Panc1 (cell line): ENCODE measurements around the gene RIPOR2. TPM values are rescaled to one million over a fixed set of nuclear protein-coding genes. Genes with fewer than 3 reads are reported as not detected.
"Not testable (repeated sequence)": the region's sequence is repeated elsewhere in the genome, so short reads cannot be mapped to it uniquely, and the experiment has no call there.

Source experiments
- ATAC-seq: fragments of 200-7000 bp; cut with Tn5 transposase; 2 replicates; pipeline ENCODE4 v1.9.1; 2020; ENCODE audit warnings: mild to moderate bottlenecking, moderate library complexity
- BruUV-seq: library from RNA; stranded (reverse); fragments of 400-500 nt; replicated peaks from 2 replicates; lab custom pipeline; 2021; lab: Mats Ljungman, UMichigan
- CTCF ChIA-PET: fragments of 300-600 bp; sonication (Branson Sonifier 250); formaldehyde crosslinking; loops from one replicate; lab custom pipeline; 2022; ENCODE audit warnings: antibody characterized with exemption; lab: Charles Lee
- POLR2A ChIA-PET: fragments of 300-600 bp; sonication (Branson Sonifier 250); formaldehyde crosslinking; loops from one replicate; lab custom pipeline; 2022; ENCODE audit warnings: antibody characterized with exemption; lab: Charles Lee
- DNase-seq: peaks from one replicate; pipeline ENCODE4 v3.0.0-alpha.2; 2010; ENCODE audit warnings: low read depth, low spot score
- H3K27ac ChIP-seq: 2 replicates; pipeline ENCODE4 v1.5.1; 2011; ENCODE audit warnings: mild to moderate bottlenecking, low read length, inconsistent platforms
- H3K27me3 ChIP-seq: fragments of 200-500 bp; sonication (Bioruptor generic); 2 replicates; pipeline ENCODE4 v1.6.0; 2014; ENCODE audit warnings: low read length, inconsistent platforms; ENCODE audit not compliant: control insufficient read depth, insufficient read depth
- H3K36me3 ChIP-seq: fragments of 200-500 bp; sonication (Bioruptor generic); 2 replicates; pipeline ENCODE4 v1.5.1; 2014; ENCODE audit warnings: inconsistent platforms, mild to moderate bottlenecking, low read length, moderate library complexity; ENCODE audit not compliant: control insufficient read depth, insufficient read depth
- H3K4me1 ChIP-seq: 2 replicates; pipeline ENCODE4 v1.5.1; 2011; ENCODE audit warnings: inconsistent platforms, mild to moderate bottlenecking, low read length, moderate library complexity; ENCODE audit not compliant: control insufficient read depth, insufficient read depth
- H3K4me3 ChIP-seq, 2 experiments: 2 replicates each; pipeline ENCODE4 v1.5.1; 2011 to 2012; ENCODE audit warnings: low read depth in 2 of 2, low read length in 2 of 2, mild to moderate bottlenecking in 2 of 2, inconsistent platforms in 1 of 2, moderate library complexity in 1 of 2
- H3K9me3 ChIP-seq: fragments of 200-500 bp; sonication (Bioruptor generic); 2 replicates; pipeline ENCODE4 v1.5.1; 2014; ENCODE audit warnings: low read depth, mild to moderate bottlenecking, inconsistent platforms, low read length, moderate library complexity; ENCODE audit not compliant: control insufficient read depth, insufficient read depth
- POLR2AphosphoS5 ChIP-seq: IDR thresholded peaks from 2 replicates; pipeline ENCODE4 v1.6.1; 2012; ENCODE audit warnings: mild to moderate bottlenecking, low read depth, low read length, moderate library complexity
- SIN3A ChIP-seq: IDR thresholded peaks from 2 replicates; pipeline ENCODE4 v1.6.1; 2012; ENCODE audit warnings: low read depth, mild to moderate bottlenecking, low read length, moderate library complexity, borderline replicate concordance; ENCODE audit not compliant: insufficient read depth
- TCF7L2 ChIP-seq: IDR thresholded peaks from 2 replicates; pipeline ENCODE4 v1.6.1; 2011; ENCODE audit warnings: mild to moderate bottlenecking, low read depth, low read length, inconsistent platforms
- in situ Hi-C: cut with HindIII; loops from 2 replicates; pipeline ENCODE4 v1.10.0; 2016; ENCODE audit warnings: low sequenced_read_pairs, low pct_unique_long_range_greater_than_20kb
- intact Hi-C: fragments of 100-400 bp; cut with micrococcal nuclease; formaldehyde crosslinking; loops from one replicate; pipeline ENCODE4 v1.10.0; 2022; ENCODE audit not compliant: unreplicated experiment
- total RNA-seq: library from RNA; stranded (reverse); gene quantifications from one replicate; pipeline ENCODE4 v1.2.1, GENCODE V29; 2021; ENCODE audit not compliant: unreplicated experiment
- TF ChIP-seq, protein P1 (sequence below): fragments of 450-650 bp; IDR thresholded peaks from 2 replicates; pipeline ENCODE4 v1.5.1; 2017; ENCODE audit warnings: mild to moderate bottlenecking
- TF ChIP-seq, protein P2 (sequence below), 2 experiments: IDR thresholded peaks; 2 replicates each; pipeline ENCODE4 v1.6.1; 2011 to 2012; ENCODE audit warnings: low read depth in 2 of 2, control low read depth in 1 of 2, low read length in 1 of 2, mild to moderate bottlenecking in 1 of 2, moderate library complexity in 1 of 2; ENCODE audit not compliant: insufficient read depth in 1 of 2

RIPOR2 gene
- total RNA-seq, 1 experiment from 2014 or later: 0.54 TPM

DNA sequence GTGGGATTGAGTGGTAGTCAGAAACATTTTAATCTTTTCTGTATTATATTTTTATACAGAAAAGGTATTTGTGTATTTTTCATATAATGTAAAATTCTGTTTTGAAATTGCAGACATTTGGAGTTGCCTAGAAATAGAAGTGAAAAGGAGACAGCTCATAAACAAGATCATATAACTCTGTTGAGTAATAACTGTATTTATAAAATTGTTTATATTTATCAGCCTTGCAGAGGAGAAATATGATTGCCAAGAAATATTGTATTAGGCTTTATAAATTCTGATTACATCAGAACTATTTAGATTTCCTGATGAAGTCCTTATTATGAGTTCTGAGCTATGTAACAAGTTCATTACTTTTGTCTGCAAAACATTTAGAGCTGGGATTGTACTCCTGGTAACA is 55.3 kb downstream of the RIPOR2 start:
- ChIA-PET POLR2A (no interaction called here), CTCF (no interaction called here)
- in situ Hi-C loops: no loop called here
- Histone ChIP-seq H3K27ac (no peak overlapping the region), H3K27me3 (no peaks in the 10 kb centered on the region), H3K4me1 (no peaks in the 10 kb centered on the region), H3K9me3 (no peaks in the 10 kb centered on the region), H3K4me3 (no peak overlapping the region), H3K36me3 (no peaks in the 10 kb centered on the region)
- intact Hi-C loops: no loop called here
- no TSS peak for BruUV-seq
- ATAC-seq (no peak), DNase-seq (no peak)
- no peak for TF ChIP-seq SIN3A
- no peak for TF ChIP-seq POLR2AphosphoS5
- TF ChIP-seq, protein P1, sequence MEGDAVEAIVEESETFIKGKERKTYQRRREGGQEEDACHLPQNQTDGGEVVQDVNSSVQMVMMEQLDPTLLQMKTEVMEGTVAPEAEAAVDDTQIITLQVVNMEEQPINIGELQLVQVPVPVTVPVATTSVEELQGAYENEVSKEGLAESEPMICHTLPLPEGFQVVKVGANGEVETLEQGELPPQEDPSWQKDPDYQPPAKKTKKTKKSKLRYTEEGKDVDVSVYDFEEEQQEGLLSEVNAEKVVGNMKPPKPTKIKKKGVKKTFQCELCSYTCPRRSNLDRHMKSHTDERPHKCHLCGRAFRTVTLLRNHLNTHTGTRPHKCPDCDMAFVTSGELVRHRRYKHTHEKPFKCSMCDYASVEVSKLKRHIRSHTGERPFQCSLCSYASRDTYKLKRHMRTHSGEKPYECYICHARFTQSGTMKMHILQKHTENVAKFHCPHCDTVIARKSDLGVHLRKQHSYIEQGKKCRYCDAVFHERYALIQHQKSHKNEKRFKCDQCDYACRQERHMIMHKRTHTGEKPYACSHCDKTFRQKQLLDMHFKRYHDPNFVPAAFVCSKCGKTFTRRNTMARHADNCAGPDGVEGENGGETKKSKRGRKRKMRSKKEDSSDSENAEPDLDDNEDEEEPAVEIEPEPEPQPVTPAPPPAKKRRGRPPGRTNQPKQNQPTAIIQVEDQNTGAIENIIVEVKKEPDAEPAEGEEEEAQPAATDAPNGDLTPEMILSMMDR: no peak
- no peak for TF ChIP-seq TCF7L2
- TF ChIP-seq, protein P2, sequence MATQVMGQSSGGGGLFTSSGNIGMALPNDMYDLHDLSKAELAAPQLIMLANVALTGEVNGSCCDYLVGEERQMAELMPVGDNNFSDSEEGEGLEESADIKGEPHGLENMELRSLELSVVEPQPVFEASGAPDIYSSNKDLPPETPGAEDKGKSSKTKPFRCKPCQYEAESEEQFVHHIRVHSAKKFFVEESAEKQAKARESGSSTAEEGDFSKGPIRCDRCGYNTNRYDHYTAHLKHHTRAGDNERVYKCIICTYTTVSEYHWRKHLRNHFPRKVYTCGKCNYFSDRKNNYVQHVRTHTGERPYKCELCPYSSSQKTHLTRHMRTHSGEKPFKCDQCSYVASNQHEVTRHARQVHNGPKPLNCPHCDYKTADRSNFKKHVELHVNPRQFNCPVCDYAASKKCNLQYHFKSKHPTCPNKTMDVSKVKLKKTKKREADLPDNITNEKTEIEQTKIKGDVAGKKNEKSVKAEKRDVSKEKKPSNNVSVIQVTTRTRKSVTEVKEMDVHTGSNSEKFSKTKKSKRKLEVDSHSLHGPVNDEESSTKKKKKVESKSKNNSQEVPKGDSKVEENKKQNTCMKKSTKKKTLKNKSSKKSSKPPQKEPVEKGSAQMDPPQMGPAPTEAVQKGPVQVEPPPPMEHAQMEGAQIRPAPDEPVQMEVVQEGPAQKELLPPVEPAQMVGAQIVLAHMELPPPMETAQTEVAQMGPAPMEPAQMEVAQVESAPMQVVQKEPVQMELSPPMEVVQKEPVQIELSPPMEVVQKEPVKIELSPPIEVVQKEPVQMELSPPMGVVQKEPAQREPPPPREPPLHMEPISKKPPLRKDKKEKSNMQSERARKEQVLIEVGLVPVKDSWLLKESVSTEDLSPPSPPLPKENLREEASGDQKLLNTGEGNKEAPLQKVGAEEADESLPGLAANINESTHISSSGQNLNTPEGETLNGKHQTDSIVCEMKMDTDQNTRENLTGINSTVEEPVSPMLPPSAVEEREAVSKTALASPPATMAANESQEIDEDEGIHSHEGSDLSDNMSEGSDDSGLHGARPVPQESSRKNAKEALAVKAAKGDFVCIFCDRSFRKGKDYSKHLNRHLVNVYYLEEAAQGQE (IDR thresholded peaks at IDR 0.05; ENCODE audit: insufficient read depth in 1 of 2, low read depth in 2 of 2, low read length in 1 of 2): no peak

DNA sequence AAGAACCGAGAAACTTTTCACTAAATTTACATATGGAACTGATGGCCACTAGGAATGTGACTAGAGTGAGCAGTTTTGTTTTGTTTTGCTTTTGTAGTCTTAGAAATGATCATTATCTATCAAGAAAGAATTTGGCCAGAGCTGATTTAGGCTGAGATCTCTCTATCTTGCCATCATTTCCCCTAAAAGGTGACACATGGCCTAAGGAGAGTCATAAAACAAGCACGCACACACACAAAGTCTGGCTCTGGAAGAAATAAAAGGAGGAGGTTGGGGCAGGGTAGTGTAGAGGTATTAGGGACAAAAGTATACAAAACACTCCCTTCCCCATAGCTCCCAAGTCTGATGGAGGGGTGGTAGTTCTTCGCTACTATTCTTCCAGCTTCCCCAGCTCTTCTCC is 56.4 kb downstream of the RIPOR2 start:
- no peak overlapping the region for H3K4me3 ChIP-seq
- BruUV-seq: no TSS peak
- DNase-seq (no peak), ATAC-seq (no peak)
- CTCF ChIA-PET: interaction anchor here (0.6 kb wide), 1 partner anchor 85 kb away, joined by 3 read pairs; no protein-coding TSS in a partner anchor
- H3K9me3 ChIP-seq: no peaks in the 10 kb centered on the region
- no peak overlapping the region for H3K27ac ChIP-seq
- in situ Hi-C loops (no loop called here), intact Hi-C loops (no loop called here)
- no peaks in the 10 kb centered on the region for H3K36me3 ChIP-seq
- H3K4me1 ChIP-seq: no peaks in the 10 kb centered on the region
- H3K27me3 ChIP-seq: no peaks in the 10 kb centered on the region
- POLR2A ChIA-PET: no interaction called here
- TF ChIP-seq, protein P1: no peak
- TF ChIP-seq SIN3A: no peak
- TF ChIP-seq TCF7L2: no peak
- TF ChIP-seq, protein P2 (IDR thresholded peaks at IDR 0.05; ENCODE audit: insufficient read depth in 1 of 2, low read depth in 2 of 2, low read length in 1 of 2): no peak
- no peak for TF ChIP-seq POLR2AphosphoS5

DNA sequence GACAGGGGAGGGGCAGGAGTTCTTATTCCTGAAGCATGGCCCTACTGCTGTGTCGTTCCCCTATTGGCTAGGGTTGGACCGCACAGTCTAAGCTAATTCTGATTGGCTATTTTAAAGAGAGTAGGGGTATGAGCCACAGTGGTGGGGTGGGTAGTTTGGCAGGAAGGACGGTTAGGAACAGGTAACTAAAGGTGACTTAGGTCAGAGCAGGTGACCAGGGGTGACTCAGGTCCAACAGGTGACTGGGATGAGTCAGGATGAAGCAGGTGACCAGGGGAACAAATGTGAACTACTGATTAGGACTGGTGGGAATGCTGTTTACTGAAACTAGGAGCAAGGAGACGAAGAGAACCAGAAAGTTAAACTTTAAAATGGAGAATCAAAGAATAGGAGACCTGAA is 58.0 kb downstream of the RIPOR2 start:
- H3K36me3 ChIP-seq, ATAC-seq, H3K9me3 ChIP-seq, POLR2A ChIA-PET, H3K4me3 ChIP-seq, BruUV-seq, in situ Hi-C loops, H3K27me3 ChIP-seq, H3K27ac ChIP-seq, H3K4me1 ChIP-seq, intact Hi-C loops, DNase-seq, CTCF ChIA-PET: not testable (repeated sequence)
